ENCODE results near the gene AMN1.

DNA sequence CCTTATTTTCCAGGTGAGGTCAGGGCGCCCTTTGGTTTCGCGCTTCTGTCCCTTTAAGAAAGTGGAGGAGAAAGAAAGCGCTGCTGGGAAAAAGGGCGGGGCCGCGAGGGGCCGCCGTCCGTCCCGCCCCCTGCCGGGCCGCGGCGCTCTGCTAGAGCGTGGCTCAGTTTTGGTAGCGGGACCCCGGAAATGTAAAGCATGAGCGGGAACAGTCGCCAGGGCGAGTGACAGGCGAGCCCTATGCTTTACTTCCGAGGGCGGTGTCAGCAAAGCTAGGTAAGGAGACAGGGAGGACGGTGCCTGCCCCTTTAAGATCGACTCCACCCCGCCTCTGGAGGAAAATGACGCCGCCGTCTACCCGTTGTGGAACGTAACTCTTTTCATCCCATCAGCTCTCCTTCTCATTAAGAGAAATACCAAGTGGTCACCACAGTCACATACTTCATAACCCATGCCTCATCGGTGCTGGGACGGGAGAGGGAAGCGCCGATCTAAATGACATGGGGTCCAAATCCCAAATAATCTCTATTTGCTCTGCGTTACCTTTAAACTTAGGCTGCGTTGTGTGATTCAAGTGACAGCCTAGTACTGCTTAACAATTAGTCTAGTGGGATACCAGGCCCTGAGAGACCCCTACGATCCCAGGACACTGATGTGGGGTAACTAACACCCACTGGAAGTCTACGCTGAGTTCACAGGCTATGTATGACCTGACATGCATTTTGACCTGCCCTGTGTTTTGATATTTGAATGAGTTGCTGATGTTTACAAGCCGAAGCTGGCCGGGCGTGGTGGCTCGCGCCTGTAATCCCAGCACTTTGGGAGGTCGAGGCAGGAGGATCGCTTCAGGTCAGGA lies 69.5 kb downstream of the AMN1 start, which contains the start of gene ETFBKMT:
- TF ChIP-seq, protein P1, sequence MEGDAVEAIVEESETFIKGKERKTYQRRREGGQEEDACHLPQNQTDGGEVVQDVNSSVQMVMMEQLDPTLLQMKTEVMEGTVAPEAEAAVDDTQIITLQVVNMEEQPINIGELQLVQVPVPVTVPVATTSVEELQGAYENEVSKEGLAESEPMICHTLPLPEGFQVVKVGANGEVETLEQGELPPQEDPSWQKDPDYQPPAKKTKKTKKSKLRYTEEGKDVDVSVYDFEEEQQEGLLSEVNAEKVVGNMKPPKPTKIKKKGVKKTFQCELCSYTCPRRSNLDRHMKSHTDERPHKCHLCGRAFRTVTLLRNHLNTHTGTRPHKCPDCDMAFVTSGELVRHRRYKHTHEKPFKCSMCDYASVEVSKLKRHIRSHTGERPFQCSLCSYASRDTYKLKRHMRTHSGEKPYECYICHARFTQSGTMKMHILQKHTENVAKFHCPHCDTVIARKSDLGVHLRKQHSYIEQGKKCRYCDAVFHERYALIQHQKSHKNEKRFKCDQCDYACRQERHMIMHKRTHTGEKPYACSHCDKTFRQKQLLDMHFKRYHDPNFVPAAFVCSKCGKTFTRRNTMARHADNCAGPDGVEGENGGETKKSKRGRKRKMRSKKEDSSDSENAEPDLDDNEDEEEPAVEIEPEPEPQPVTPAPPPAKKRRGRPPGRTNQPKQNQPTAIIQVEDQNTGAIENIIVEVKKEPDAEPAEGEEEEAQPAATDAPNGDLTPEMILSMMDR (conservative IDR thresholded peaks at IDR 0.05; ENCODE audit: low read depth, low read length) = peak; percentile 44
- TF ChIP-seq EZH2 (IDR thresholded peaks at IDR 0.05; ENCODE audit: borderline replicate concordance, low read depth, low read length, poor library complexity, severe bottlenecking) = no peak

Data from A673 (cell line).